ENCODE measurements around the gene KCNN3. TPM values are rescaled to one million over a fixed set of nuclear protein-coding genes. Genes with fewer than 3 reads are reported as not detected.

Gene KCNN3
- total RNA-seq, 4 donors from 2014 or later: 3.5 to 5.6 (median 4.4) TPM

- Histone ChIP-seq H3K27ac (no peak overlapping the region), H3K36me3 (no peaks in the 10 kb centered on the region), H3K4me1 (no peaks in the 10 kb centered on the region), H3K9me3 (no peaks in the 10 kb centered on the region), H3K27me3 (no peaks in the 10 kb centered on the region), H3K4me3 (replicated peaks in 1 of 3) (no peak overlapping the region)
- TF ChIP-seq POLR2A (IDR thresholded peaks at IDR 0.05): no peak
- no peak for TF ChIP-seq CTCF (IDR thresholded peaks at IDR 0.05)
- intact Hi-C loops (cut with DNase I): no loop called here
- 81 to 86% methylated on average over 12 of the region's 12 CpGs for WGBS, 2 donors
- DNase-seq: no peak
Measured at GRCh38 chr1:154861607-154862094, 8.4 kb downstream of the KCNN3 start.

- intact Hi-C loops (cut with DNase I): no loop called here
- TF ChIP-seq CTCF (IDR thresholded peaks at IDR 0.05) (no peak), POLR2A (IDR thresholded peaks at IDR 0.05) (no peak)
- Histone ChIP-seq H3K36me3 (no peaks in the 10 kb centered on the region), H3K4me3 (replicated peaks in 1 of 3) (no peak overlapping the region), H3K9me3 (no peaks in the 10 kb centered on the region), H3K27me3 (no peaks in the 10 kb centered on the region), H3K4me1 (no peaks in the 10 kb centered on the region), H3K27ac (no peak overlapping the region)
- no peak for DNase-seq
- WGBS, 2 donors: 71 to 79% methylated on average over 12 of the region's 12 CpGs
Measured at GRCh38 chr1:154860156-154860870, 9.8 kb downstream of the KCNN3 start.

DNA sequence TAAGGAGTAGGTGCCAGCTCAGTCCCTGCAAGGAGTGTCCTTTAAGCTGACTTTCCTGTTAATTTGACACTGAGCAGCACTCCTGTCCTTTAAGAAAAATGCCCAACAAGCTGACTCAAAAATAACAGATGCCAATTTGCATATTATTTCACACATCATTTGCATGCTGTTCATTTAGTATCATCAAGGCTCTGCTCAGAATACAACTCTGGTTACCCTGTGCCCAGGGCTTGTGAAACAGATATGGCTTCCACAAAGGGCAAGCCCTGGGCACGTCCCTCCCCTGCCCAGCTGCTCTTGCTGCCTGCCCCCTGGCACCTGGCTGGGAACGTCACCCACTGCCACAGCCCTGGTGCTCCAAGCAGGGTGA lies 10.3 kb downstream of the KCNN3 start:
- no peaks in the 10 kb centered on the region for H3K36me3 ChIP-seq
- H3K4me3 ChIP-seq (replicated peaks in 1 of 3): no peak overlapping the region
- no peaks in the 10 kb centered on the region for H3K27me3 ChIP-seq
- no peak for TF ChIP-seq POLR2A (IDR thresholded peaks at IDR 0.05)
- no peak for TF ChIP-seq CTCF (IDR thresholded peaks at IDR 0.05)
- no peaks in the 10 kb centered on the region for H3K9me3 ChIP-seq
- H3K4me1 ChIP-seq: no peaks in the 10 kb centered on the region
- intact Hi-C loops (cut with DNase I): no loop called here
- WGBS, 2 donors: 71 to 73% methylated on average over 2 of the region's 2 CpGs
- H3K27ac ChIP-seq: no peak overlapping the region
- no peak for DNase-seq

- TF ChIP-seq POLR2A (IDR thresholded peaks at IDR 0.05): no peak
- no peak for TF ChIP-seq CTCF (IDR thresholded peaks at IDR 0.05)
- H3K27ac ChIP-seq: no peak overlapping the region
- H3K27me3 ChIP-seq: no peaks in the 10 kb centered on the region
- 95 to 96% methylated on average over 9 of the region's 9 CpGs for WGBS, 2 donors
- H3K4me3 ChIP-seq (replicated peaks in 1 of 3): no peak overlapping the region
- DNase-seq: no peak
- H3K4me1 ChIP-seq: no peaks in the 10 kb centered on the region
- intact Hi-C loops (cut with DNase I): no loop called here
- H3K36me3 ChIP-seq: no peaks in the 10 kb centered on the region
- H3K9me3 ChIP-seq: no peaks in the 10 kb centered on the region
Measured at GRCh38 chr1:154859151-154859785, 10.8 kb downstream of the KCNN3 start.
